Ascending aorta (tissue), 2 donors: ENCODE measurements around the gene PRR14. TPM values are rescaled to one million over a fixed set of nuclear protein-coding genes. Genes with fewer than 3 reads are reported as not detected.

Experiments
- DNase-seq, 2 donors: peaks; one replicate each; pipeline ENCODE4 v3.0.0-alpha.2; 2019; ENCODE audit warnings: low spot score in 2 of 2
- H3K27ac ChIP-seq, 2 donors: fragments of 200-600 bp; sonication (generic); one replicate each; pipeline ENCODE4 v1.5.1; 2016 to 2017; ENCODE audit warnings: mild to moderate bottlenecking in 1 of 2
- H3K27me3 ChIP-seq: fragments of 200-600 bp; sonication (generic); one replicate; pipeline ENCODE4 v1.5.1; 2017
- H3K36me3 ChIP-seq, 2 donors: fragments of 200-600 bp; sonication (generic); one replicate each; pipeline ENCODE4 v1.5.1; 2016
- H3K4me1 ChIP-seq, 2 donors: fragments of 200-600 bp; sonication (generic); one replicate each; pipeline ENCODE4 v1.5.1; 2016 to 2017; ENCODE audit warnings: mild to moderate bottlenecking in 1 of 2
- H3K4me3 ChIP-seq, 2 donors: fragments of 200-600 bp; sonication (generic); one replicate each; pipeline ENCODE4 v1.5.1; 2016 to 2017; ENCODE audit warnings: mild to moderate bottlenecking in 1 of 2
- H3K9me3 ChIP-seq, 2 donors: fragments of 200-600 bp; sonication (generic); one replicate each; pipeline ENCODE4 v1.5.1; 2016
- intact Hi-C: fragments of 100-400 bp; cut with DNase I; formaldehyde crosslinking; loops from one replicate; pipeline ENCODE4 v1.15.1; 2023
- total RNA-seq: library from RNA; depleted of rRNA; stranded (reverse); fragments of >200 nt; gene quantifications from one replicate; pipeline ENCODE4 v1.1.0, GENCODE V29; 2016
- TF ChIP-seq, protein P1 (sequence below), 3 experiments: fragments of 200-600 bp in 2 of 3; fragments of 450-650 bp in 1 of 3; sonication (generic) in 2 of 3; IDR thresholded peaks; one replicate each; pipeline ENCODE4 v1.5.1; 2016 to 2019; ENCODE audit warnings: antibody characterized with exemption in 3 of 3, mild to moderate bottlenecking in 1 of 3, moderate library complexity in 1 of 3

The PRR14 gene
- total RNA-seq, 1 donor from 2014 or later: 124 TPM

DNA sequence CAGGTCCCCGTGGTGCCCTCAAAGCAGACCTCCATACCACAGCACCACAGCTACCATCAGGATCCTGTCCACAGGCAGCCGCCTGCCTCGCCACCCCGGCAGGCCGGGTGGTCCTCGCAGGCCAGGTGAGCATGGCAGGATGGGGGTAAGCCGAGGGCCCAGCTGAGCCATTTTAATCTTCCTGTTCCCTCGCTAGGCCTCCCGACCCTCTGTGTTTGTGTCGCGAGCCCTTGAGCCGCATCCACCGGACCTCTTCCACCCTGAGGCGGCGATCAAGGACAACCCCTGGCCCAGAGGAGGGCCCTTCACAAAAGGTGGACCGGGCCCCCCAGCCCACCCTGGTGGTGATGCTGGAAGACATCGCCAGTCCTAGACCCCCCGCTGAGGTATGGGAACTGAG, 2.0 kb downstream of the PRR14 start:
- H3K36me3 ChIP-seq: peaks cover 43 to 46% of the 10 kb centered on the region in 2 donors
- no peaks in the 10 kb centered on the region for H3K9me3 ChIP-seq
- H3K27me3 ChIP-seq: no peaks in the 10 kb centered on the region
- peaks cover 14 to 28% of the 10 kb centered on the region in 2 donors for H3K4me1 ChIP-seq
- intact Hi-C loops: loop anchor here (10.0 kb wide), 2 partner anchors 422 to 588 kb away; partner anchors contain the start of genes ALDOA, ZNF646 and ZNF668
- H3K4me3 ChIP-seq: peak overlapping the region in 1 of 2 donors; percentile 91
- TF ChIP-seq, protein P1, sequence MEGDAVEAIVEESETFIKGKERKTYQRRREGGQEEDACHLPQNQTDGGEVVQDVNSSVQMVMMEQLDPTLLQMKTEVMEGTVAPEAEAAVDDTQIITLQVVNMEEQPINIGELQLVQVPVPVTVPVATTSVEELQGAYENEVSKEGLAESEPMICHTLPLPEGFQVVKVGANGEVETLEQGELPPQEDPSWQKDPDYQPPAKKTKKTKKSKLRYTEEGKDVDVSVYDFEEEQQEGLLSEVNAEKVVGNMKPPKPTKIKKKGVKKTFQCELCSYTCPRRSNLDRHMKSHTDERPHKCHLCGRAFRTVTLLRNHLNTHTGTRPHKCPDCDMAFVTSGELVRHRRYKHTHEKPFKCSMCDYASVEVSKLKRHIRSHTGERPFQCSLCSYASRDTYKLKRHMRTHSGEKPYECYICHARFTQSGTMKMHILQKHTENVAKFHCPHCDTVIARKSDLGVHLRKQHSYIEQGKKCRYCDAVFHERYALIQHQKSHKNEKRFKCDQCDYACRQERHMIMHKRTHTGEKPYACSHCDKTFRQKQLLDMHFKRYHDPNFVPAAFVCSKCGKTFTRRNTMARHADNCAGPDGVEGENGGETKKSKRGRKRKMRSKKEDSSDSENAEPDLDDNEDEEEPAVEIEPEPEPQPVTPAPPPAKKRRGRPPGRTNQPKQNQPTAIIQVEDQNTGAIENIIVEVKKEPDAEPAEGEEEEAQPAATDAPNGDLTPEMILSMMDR (IDR thresholded peaks at IDR 0.05): no peak
- H3K27ac ChIP-seq: peak overlapping the region; percentile 95
- DNase-seq: no peak

DNA sequence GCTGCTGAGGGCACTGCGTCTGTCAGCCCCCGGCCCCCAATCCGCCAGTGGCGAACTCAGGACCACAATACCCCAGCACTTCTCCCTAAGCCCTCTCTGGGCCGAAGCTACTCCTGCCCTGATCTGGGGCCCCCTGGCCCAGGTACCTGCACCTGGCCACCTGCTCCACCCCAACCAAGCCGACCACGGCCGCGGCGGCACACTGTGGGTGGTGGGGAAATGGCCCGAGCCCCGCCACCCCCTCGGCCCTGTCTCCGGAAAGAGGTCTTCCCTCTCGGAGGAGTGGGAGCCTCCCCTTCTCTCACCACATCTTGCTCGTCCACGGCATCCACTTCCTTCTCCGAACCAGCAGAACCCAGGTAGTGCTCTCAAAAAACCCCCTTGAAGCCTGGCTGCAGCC, 4.1 kb downstream of the PRR14 start:
- DNase-seq: no peak
- H3K36me3 ChIP-seq: peaks cover 43 to 46% of the 10 kb centered on the region in 2 donors
- H3K27ac ChIP-seq: no peak overlapping the region
- peaks cover 14 to 28% of the 10 kb centered on the region in 2 donors for H3K4me1 ChIP-seq
- H3K4me3 ChIP-seq: no peak overlapping the region
- no peaks in the 10 kb centered on the region for H3K27me3 ChIP-seq
- intact Hi-C loops: loop anchor here (5.0 to 10.0 kb wide), 5 partner anchors 92 to 802 kb away; partner anchors contain the start of genes ALDOA, ARMC5, PHKG2 and ZNF646
- TF ChIP-seq, protein P1 (IDR thresholded peaks at IDR 0.05): no peak
- no peaks in the 10 kb centered on the region for H3K9me3 ChIP-seq

DNA sequence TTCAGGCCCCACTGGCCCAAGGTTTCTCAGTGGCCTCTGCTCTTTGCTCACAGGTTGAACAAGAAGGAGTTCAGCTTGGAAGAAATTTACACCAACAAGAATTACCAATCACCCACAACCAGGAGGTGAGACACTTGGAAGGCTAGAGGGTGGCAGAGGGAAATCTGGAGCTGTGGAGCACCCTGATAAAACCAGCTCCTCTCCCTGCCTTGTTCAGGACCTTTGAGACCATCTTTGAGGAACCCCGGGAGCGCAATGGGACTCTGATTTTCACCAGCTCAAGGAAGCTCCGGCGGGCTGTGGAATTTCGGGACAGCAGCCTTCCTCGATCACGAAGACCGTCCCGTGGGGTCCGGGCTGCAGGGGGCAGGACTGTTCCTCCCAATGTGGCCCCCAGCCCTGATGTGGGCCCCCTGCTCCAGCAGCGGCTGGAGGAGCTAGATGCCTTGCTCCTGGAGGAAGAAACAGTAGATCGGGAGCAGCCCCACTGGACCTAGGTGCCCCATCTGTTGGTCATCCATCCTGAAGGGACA, 5.1 kb downstream of the PRR14 start:
- H3K27ac ChIP-seq: no peak overlapping the region
- H3K4me1 ChIP-seq: peaks cover 25 to 37% of the 10 kb centered on the region in 2 donors

DNA sequence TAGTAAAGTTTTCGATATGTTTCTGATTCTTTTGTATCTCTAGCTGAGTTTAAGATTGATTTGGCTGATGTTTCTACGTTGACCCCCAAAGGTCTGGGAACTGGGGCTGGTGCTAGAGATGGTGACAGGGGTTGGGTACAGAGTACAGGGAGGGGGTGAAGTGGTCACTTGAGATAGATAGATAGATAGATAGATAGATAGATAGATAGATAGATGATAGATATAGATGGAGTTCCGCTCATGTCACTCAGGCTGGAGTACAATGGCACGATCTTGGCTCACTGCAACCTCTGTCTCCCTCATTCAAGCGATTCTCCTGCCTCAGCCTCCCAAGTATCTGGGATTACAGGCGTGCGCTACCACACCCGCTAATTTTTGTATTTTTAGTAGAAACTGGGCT, 5.6 kb downstream of the PRR14 start:
- Histone ChIP-seq H3K4me3 (no peak overlapping the region), H3K36me3 (peaks cover 51 to 53% of the 10 kb centered on the region in 2 donors), H3K9me3 (no peaks in the 10 kb centered on the region), H3K4me1 (peaks cover 30 to 42% of the 10 kb centered on the region in 2 donors), H3K27ac (no peak overlapping the region), H3K27me3 (no peaks in the 10 kb centered on the region)
- no peak for DNase-seq
- TF ChIP-seq, protein P1 (IDR thresholded peaks at IDR 0.05): no peak
- intact Hi-C loops: loop anchor here (5.0 to 10.0 kb wide), 5 partner anchors 91 to 801 kb away; partner anchors contain the start of genes ALDOA, ARMC5, PHKG2 and ZNF646

More for the DNA sequence above, 5.1 kb downstream of the PRR14 start:
- no peaks in the 10 kb centered on the region for H3K27me3 ChIP-seq
- TF ChIP-seq, protein P1 (IDR thresholded peaks at IDR 0.05): no peak
- peaks cover 46 to 49% of the 10 kb centered on the region in 2 donors for H3K36me3 ChIP-seq
- no peak for DNase-seq
- H3K9me3 ChIP-seq: no peaks in the 10 kb centered on the region
- no peak overlapping the region for H3K4me3 ChIP-seq
- intact Hi-C loops: loop anchor here (5.0 to 10.0 kb wide), 5 partner anchors 91 to 801 kb away; partner anchors contain the start of genes ALDOA, ARMC5, PHKG2 and ZNF646

DNA sequence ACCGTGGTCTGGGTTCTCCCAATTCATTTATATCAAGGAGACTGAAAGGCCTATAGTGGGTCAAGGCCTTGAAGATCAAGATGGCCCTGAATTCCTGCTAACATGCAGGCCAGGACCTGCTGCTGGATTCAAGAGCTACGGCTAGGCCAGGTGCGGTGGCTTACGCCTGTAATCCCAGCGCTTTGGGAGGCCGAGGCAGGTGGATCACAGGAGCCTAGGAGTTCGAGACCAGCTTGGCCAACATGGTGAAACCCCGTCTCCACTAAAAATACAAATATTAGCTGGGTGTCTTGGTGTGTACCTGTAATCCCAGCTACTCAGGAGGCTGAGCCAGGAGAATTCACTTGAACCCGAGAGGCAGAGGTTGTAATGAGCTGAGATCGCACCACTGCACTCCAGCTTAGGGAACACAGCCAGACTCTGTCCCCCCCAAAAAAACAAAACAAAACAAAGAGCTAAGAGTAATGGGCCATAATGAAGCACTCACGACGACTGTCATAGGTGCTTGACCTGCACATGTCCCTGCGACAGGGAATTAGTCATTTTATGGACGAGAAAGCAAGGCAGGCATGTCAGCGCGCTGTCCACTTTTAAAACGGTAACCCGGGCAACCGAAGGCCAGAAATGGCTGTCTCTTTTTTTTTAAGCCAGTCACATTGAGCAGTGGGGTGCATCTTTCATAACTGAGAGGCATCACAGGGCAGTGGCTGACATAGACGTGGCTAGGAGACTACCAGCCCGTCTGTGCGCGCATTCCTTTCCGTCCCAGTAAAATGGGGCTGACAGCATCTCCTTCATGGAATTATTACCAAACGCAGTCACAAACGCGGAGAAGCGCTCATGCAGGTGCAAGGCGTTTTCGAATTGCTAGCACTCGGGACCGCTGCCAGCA, 6.5 kb downstream of the PRR14 start:
- peak in 1 of 2 donors; percentile 71 for DNase-seq
- H3K4me3 ChIP-seq: peak overlapping the region; percentile 56 to 65
- no peaks in the 10 kb centered on the region for H3K27me3 ChIP-seq
- TF ChIP-seq, protein P1 (IDR thresholded peaks at IDR 0.05): no peak
- peak overlapping the region; percentile 86 to 87 for H3K27ac ChIP-seq
- intact Hi-C loops: loop anchor here (5.0 to 10.0 kb wide), 5 partner anchors 90 to 800 kb away; partner anchors contain the start of genes ALDOA, ARMC5, PHKG2 and ZNF646
- H3K36me3 ChIP-seq: peaks cover 53 to 61% of the 10 kb centered on the region in 2 donors
- no peaks in the 10 kb centered on the region for H3K9me3 ChIP-seq
- peaks cover 28 to 38% of the 10 kb centered on the region in 2 donors for H3K4me1 ChIP-seq
